ENCODE measurements around the gene C2CD2. TPM values are rescaled to one million over a fixed set of nuclear protein-coding genes. Genes with fewer than 3 reads are reported as not detected.
A peak's percentile ranks its signal among the peaks of the same experiment; 100 is the strongest.

The C2CD2 gene
- polyA plus RNA-seq, 6 donors from 2014 or later = 2.6 to 4.6 (median 3.4) TPM; not detected in 1

GRCh38 chr21:41919666-41920398, 34.0 kb downstream of the C2CD2 start:
- H3K4me1 Mint-ChIP-seq = peaks cover 30 to 41% (median 38%) of the 10 kb centered on the region in 3 donors
- peaks cover 19 to 32% of the 10 kb centered on the region in 2 donors for H3K36me3 Mint-ChIP-seq
- H3K4me3 Mint-ChIP-seq = no peak overlapping the region
- H3K27me3 Mint-ChIP-seq = no peaks in the 10 kb centered on the region
- no peaks in the 10 kb centered on the region for H3K9me3 Mint-ChIP-seq
- DNase-seq (no peak), ATAC-seq (ENCODE audit: low read depth in 2 of 2) (no peak)
- peak overlapping the region in 1 of 6 donors; percentile 90 for H3K27ac Mint-ChIP-seq

GRCh38 chr21:41918561-41919358, 35.1 kb downstream of the C2CD2 start:
- H3K9me3 Mint-ChIP-seq = no peaks in the 10 kb centered on the region
- no peaks in the 10 kb centered on the region for H3K27me3 Mint-ChIP-seq
- no peak overlapping the region for H3K27ac Mint-ChIP-seq
- H3K4me1 Mint-ChIP-seq = peaks cover 20 to 31% (median 28%) of the 10 kb centered on the region in 3 donors
- peaks cover 19 to 32% of the 10 kb centered on the region in 2 donors for H3K36me3 Mint-ChIP-seq
- ATAC-seq (ENCODE audit: low read depth in 2 of 2) = no peak
- no peak overlapping the region for H3K4me3 Mint-ChIP-seq
- no peak for DNase-seq

GRCh38 chr21:41917531-41917930, 36.3 kb downstream of the C2CD2 start:
- Mint-ChIP-seq H3K27me3 (no peaks in the 10 kb centered on the region), H3K27ac (peak overlapping the region in 1 of 6 donors; percentile 60), H3K36me3 (peaks cover 19 to 32% of the 10 kb centered on the region in 2 donors), H3K4me3 (no peak overlapping the region), H3K9me3 (no peaks in the 10 kb centered on the region), H3K4me1 (peaks cover 14 to 19% (median 18%) of the 10 kb centered on the region in 3 donors)
- DNase-seq (no peak), ATAC-seq (ENCODE audit: low read depth in 2 of 2) (no peak)

- no peaks in the 10 kb centered on the region for H3K27me3 Mint-ChIP-seq
- peaks cover 19 to 32% of the 10 kb centered on the region in 2 donors for H3K36me3 Mint-ChIP-seq
- peaks cover 11 to 13% (median 13%) of the 10 kb centered on the region in 3 donors for H3K4me1 Mint-ChIP-seq
Measured at GRCh38 chr21:41916888-41917433, 36.9 kb downstream of the C2CD2 start.

GRCh38 chr21:41914965-41915364, 38.9 kb downstream of the C2CD2 start:
- Mint-ChIP-seq H3K4me3 (no peak overlapping the region), H3K4me1 (no peaks in the 10 kb centered on the region), H3K9me3 (no peaks in the 10 kb centered on the region), H3K27me3 (no peaks in the 10 kb centered on the region), H3K36me3 (peaks cover 19 to 32% of the 10 kb centered on the region in 2 donors), H3K27ac (peak overlapping the region in 1 of 6 donors; percentile 48)
- DNase-seq = no peak
- ATAC-seq (ENCODE audit: low read depth in 2 of 2) = no peak

More at GRCh38 chr21:41916888-41917433, 36.9 kb downstream of the C2CD2 start:
- H3K9me3 Mint-ChIP-seq = no peaks in the 10 kb centered on the region
- H3K27ac Mint-ChIP-seq = peak overlapping the region in 1 of 6 donors; percentile 60
- no peak for DNase-seq
- H3K4me3 Mint-ChIP-seq = no peak overlapping the region
- ATAC-seq (ENCODE audit: low read depth in 2 of 2) = no peak

GRCh38 chr21:41914358-41914757, 39.5 kb downstream of the C2CD2 start:
- no peak overlapping the region for H3K27ac Mint-ChIP-seq
- DNase-seq (no peak), ATAC-seq (ENCODE audit: low read depth in 2 of 2) (no peak)
- no peaks in the 10 kb centered on the region for H3K4me1 Mint-ChIP-seq
- no peak overlapping the region for H3K4me3 Mint-ChIP-seq
- no peaks in the 10 kb centered on the region for H3K9me3 Mint-ChIP-seq
- H3K36me3 Mint-ChIP-seq = peaks cover 19 to 32% of the 10 kb centered on the region in 2 donors
- H3K27me3 Mint-ChIP-seq = no peaks in the 10 kb centered on the region

GRCh38 chr21:41913230-41913629, 40.6 kb downstream of the C2CD2 start:
- ATAC-seq (ENCODE audit: low read depth in 2 of 2) = no peak
- DNase-seq = no peak
- no peaks in the 10 kb centered on the region for H3K9me3 Mint-ChIP-seq
- peaks cover 19 to 23% of the 10 kb centered on the region in 2 donors for H3K36me3 Mint-ChIP-seq
- H3K4me3 Mint-ChIP-seq = no peak overlapping the region
- no peaks in the 10 kb centered on the region for H3K27me3 Mint-ChIP-seq
- peak overlapping the region in 1 of 6 donors; percentile 53 for H3K27ac Mint-ChIP-seq
- H3K4me1 Mint-ChIP-seq = no peaks in the 10 kb centered on the region

- ATAC-seq (ENCODE audit: low read depth in 2 of 2) (no peak), DNase-seq (no peak)
- Mint-ChIP-seq H3K27me3 (no peaks in the 10 kb centered on the region), H3K36me3 (peaks cover 7 to 12% of the 10 kb centered on the region in 2 donors), H3K9me3 (no peaks in the 10 kb centered on the region), H3K4me1 (no peaks in the 10 kb centered on the region), H3K4me3 (no peak overlapping the region), H3K27ac (no peak overlapping the region)
Measured at GRCh38 chr21:41908829-41909228, 45.0 kb downstream of the C2CD2 start.

GRCh38 chr21:41907496-41908258, 46.1 kb downstream of the C2CD2 start:
- Mint-ChIP-seq H3K9me3 (no peaks in the 10 kb centered on the region), H3K27me3 (no peaks in the 10 kb centered on the region), H3K4me1 (no peaks in the 10 kb centered on the region), H3K27ac (peak overlapping the region in 1 of 6 donors; percentile 42), H3K36me3 (peaks cover 7 to 12% of the 10 kb centered on the region in 2 donors), H3K4me3 (no peak overlapping the region)
- DNase-seq = no peak
- no peak for ATAC-seq (ENCODE audit: low read depth in 2 of 2)

GRCh38 chr21:41906770-41907169, 47.0 kb downstream of the C2CD2 start:
- Mint-ChIP-seq H3K27me3 (no peaks in the 10 kb centered on the region), H3K4me1 (no peaks in the 10 kb centered on the region), H3K27ac (no peak overlapping the region), H3K4me3 (no peak overlapping the region), H3K9me3 (no peaks in the 10 kb centered on the region), H3K36me3 (peaks cover 7 to 17% of the 10 kb centered on the region in 2 donors)
- no peak for ATAC-seq (ENCODE audit: low read depth in 2 of 2)
- DNase-seq = no peak

- Mint-ChIP-seq H3K27ac (peak overlapping the region in 1 of 6 donors; percentile 49), H3K9me3 (no peaks in the 10 kb centered on the region), H3K4me1 (peaks cover 0 to 6% (median 0%) of the 10 kb centered on the region in 3 donors), H3K4me3 (no peak overlapping the region), H3K36me3 (peaks cover 18 to 26% of the 10 kb centered on the region in 2 donors), H3K27me3 (no peaks in the 10 kb centered on the region)
- ATAC-seq (ENCODE audit: low read depth in 2 of 2) (no peak), DNase-seq (no peak)
Measured at GRCh38 chr21:41903559-41904351, 50.1 kb downstream of the C2CD2 start.

- Mint-ChIP-seq H3K27ac (no peak overlapping the region), H3K36me3 (peaks cover 18 to 26% of the 10 kb centered on the region in 2 donors), H3K27me3 (no peaks in the 10 kb centered on the region), H3K4me1 (peaks cover 0 to 6% (median 0%) of the 10 kb centered on the region in 3 donors), H3K9me3 (no peaks in the 10 kb centered on the region), H3K4me3 (no peak overlapping the region)
- no peak for DNase-seq
- no peak for ATAC-seq (ENCODE audit: low read depth in 2 of 2)
Measured at GRCh38 chr21:41902946-41903345, 50.9 kb downstream of the C2CD2 start.

Measured in naive B cell (primary cell).